HG02623 (cell line): Measurements from ENCODE around the gene IL32.

Experiments used
- ATAC-seq: cut with Tn5 transposase; IDR thresholded peaks from one replicate; pipeline ENCODE4 v1.9.1; 2021; ENCODE audit warnings: moderate library complexity; ENCODE audit not compliant: unreplicated experiment

The IL32 gene

DNA sequence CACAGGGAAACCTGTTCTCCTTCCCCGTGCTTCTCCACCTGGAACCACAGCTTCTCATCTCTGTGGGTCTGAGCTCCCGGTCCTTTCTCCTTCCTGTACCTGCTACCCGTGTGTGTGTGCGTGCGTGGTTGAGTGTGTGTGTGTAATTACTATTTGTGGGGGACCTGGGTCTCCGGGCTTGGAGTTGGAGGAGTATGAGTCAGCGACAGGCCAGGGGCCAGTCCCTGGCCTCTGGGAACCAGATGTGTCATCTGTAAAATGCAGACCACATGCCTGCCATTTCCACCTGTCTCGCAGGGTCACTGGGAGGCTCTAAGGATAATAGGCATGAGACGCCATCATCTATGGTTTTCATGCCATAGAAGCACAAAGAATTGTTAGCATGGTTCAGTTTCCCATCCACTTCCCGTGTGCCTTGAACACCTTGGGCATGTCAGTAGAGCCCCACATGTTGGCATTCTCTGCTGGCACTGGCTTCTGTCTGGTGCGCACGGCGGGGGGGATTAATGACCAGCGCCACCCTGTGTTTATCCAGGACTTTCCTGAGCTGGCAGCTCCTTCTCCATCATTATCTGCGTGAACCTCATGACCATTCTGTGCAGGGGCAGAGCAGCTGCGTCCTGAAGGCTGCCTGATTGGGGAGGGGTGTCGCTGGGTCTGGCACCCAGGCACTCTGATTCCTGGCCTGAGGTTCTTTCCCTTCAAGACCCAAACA is 48.5 kb downstream of the IL32 start:
- no peak for ATAC-seq

DNA sequence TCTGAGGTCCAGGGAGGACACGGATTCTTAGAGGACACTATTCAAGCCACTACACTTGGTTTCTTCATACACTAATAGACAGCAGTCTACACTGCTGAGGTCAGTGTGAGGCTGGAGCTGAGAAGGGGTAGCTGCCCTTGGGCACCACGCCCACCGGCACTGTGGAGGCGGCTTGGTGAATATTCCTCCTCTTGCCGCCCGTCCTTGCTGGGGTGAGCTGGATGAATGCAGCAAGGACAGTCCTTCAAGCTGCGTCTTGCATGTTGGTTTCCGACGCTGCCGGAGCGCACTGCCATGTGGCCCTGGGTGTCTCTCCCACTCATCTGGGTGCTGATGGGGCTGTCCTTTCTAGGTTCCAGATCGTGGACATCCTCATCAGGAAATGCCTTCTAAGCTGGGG is 49.6 kb downstream of the IL32 start:
- ATAC-seq: no peak

DNA sequence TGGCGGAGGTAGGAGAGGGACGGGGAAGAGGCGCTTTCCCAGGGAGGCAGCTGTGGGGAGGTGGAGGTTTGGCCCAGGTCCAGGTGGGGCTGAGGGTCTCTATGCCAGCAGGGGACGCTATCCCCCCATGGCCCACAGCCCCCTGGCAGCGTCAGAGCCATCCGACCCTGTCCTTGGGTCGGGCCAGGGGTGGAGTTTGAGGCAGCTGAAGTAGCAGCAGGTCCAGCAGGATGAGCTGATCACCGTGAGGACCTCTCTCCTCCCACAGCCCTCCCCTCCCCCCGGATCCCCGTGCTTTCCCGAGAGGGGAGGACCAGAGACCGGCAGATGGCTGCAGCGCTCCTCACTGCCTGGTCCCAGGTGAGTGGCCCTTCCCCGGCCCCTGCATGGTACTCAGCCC is 50.1 kb downstream of the IL32 start:
- ATAC-seq: no peak

GRCh38 chr16:3118204-3118790 is 52.9 kb downstream of the IL32 start:
- ATAC-seq: no peak

GRCh38 chr16:3118846-3119245 is 53.4 kb downstream of the IL32 start:
- ATAC-seq: no peak
